ENCODE measurements around the gene MALRD1.

MALRD1 gene

DNA sequence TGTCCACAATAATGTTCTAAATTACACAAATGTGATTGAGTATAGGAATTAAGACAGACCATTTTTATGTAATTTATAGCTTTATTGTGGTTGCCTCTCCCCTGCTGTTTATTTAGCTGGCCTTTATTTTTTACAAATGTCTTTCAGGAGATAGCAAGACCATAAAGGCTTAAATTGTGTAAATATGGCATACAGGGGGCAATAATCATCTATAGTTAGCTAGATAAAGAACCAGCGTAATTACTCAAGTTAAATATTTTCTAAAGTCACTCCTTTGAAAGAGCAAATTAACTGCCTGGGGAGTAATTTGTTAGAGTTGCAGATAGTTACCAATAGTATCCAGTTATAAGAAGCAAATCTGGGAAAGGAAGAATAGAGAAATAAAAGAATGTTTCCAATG is at the start of gene MALRD1:
TSS of gene MALRD1 (plus strand) at position 313 of the 400 bp plus-strand sequence. CDS start 138 bp downstream, outside the sequence.
- no peak for DNase-seq

DNA sequence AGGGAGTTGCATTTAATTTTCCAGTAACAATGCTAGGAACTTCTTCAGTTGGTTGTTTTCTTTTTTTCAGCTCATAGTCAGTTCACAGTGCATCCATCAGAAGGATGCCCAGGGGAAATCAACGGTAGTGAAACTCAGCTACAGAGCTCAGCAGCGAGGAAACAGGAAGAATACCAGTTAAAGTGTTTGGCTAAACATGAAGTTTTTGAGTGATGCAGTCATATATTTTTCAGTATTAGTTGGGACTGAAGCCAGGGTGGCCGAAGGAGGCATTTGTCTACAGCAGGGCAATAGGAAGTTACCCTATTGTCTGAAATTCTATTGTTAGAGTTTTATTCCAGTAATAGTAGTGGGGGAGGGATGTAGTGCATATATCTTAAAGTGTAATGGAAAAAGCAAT is 45.3 kb upstream of the MALRD1 start:
- DNase-seq = no peak

DNA sequence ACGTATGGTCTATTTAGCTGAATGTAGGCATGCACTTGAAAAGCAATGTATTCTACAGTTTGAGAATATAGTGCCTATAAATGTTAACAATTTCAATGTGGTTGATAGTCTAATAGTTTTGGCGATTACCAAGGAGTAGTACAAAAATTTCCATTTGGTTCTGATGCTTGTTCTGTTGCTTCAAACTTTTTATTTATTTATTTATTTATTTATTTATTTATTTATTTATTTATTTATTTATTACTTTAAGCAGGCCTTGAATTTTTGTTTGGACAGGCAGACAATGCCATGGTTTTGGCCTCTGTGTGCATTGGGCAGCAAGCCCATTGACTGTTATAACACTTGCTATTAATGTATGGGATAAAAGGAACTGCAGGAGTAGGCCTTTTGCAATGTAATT is 36.5 kb upstream of the MALRD1 start:
- DNase-seq = no peak

DNA sequence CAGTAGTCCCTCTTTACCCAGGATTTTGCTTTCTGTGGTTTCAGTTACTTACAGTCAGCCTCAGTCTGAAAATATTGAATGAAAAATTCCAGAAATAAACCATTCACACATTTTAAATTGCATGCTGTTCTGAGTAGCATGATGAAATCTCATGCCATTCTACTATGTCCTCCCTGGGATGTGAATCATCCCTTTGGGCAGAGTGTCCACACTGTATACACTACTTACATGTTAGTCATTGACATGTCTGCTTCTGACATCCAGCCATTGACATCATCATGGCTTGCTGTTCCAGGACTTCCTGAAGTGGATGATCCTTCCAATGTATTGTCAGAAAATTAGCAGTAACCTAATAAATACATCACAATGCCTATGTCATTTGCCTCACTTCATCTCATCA is 34.6 kb upstream of the MALRD1 start:
- DNase-seq = no peak

DNA sequence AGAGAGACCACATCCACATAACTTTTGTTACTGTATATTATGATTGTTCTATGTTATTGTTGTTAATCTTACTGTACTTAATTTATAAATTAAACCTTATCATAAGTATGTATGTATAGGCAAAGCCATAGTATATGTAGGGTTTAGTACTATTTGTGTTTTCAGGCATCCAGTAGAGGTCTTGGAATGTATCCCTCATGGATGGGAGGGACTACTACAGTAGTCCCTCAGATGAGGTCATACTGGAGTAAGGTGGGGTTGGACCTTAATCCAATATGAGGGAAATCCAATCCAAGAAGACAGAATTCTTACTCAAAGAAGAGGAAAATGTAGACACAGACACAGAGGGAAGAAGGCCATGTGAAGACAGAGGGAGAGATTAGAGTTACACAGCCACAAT is 34.1 kb upstream of the MALRD1 start:
- no peak for DNase-seq

DNA sequence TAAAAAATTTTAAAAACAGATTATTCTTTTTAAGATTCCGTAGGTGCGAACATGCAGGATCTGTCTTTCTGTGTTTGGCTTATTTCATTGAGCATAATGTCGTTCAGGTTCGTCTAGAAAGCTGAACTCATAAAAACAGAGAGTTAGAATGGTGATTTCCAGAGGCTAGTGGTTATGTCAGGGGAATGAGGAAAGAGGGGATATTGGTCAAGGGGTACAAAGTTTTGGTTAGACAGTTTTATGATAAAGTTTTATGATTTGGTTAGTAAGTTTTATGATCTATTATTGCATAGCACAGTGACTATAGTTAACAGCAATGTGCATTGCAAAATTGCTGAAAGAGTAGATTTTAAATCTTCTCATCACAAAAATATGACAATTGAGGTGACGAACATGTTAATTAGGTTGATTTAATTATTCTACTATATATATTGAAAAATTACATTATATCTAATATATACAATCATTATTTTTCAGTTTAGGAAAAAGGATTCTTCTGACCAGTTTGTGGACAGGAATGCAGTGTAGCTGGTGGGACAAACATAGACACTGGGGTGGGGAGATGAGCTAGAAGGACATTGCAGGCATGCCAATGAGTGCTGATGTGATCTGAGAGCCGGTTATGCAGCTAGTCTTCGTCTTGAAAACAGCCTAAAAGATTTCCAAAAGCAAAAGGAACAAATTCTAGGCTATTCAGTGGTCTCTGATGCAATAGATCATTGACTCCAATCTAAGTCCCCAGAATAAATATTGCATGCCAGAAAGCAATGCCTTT is 31.3 kb upstream of the MALRD1 start:
- DNase-seq = no peak

DNA sequence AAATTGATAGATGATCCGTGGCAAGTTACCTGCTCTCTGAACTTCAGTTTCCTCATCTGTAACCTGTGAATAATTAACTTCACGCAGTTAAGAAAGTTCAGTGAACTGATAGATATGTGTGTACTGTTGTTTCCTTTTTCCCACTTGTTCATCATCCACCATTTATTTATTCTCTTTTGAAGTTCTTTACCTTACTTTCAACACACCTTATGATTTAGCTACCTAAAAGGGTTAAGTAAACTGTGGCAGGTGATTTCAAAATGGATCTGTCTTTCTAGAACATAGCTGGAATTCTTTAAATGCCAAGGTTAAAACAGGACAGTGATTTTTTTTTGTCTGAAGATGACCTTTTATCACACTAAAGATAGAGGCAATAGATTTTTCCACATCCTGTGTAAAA is 27.4 kb upstream of the MALRD1 start:
- DNase-seq = no peak

DNA sequence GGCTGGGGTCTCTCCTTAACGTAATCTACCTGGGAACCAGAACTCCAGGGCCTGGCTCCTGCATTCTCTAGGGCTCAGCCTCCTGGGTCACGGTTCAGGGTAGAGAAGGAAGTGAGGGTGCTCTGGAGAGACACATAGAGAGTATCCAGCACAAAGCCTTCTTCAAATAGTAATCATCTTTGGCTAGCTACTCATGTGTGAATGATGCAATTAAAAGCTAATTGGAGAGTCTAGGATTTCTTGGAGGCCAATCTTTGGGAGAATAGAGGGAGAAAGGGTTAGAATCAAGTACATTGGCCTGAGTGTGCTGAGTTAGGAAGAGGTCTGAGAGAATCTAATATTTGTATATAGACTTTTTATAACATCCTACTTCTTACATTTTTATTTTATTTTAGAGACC is 24.0 kb upstream of the MALRD1 start:
- DNase-seq = no peak

DNA sequence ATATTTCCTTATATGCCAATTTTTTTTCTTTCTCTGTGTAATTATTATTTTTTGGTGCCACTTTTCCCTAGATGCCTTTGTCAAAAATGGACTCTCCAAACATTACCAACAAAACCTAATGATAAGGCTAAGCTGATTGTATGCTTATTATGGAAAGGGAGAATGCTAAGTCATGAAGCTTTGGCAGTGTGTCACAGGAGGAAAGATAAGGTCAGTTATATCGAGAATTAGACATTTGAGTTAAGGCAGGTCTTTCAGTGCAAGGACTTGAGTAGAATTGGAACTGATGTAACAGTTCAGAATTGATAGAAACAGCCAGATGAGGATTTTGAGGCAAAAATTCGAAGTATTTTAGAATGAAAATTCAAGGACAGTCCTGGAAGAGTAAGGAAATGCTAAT is 16.8 kb upstream of the MALRD1 start:
- DNase-seq = no peak

DNA sequence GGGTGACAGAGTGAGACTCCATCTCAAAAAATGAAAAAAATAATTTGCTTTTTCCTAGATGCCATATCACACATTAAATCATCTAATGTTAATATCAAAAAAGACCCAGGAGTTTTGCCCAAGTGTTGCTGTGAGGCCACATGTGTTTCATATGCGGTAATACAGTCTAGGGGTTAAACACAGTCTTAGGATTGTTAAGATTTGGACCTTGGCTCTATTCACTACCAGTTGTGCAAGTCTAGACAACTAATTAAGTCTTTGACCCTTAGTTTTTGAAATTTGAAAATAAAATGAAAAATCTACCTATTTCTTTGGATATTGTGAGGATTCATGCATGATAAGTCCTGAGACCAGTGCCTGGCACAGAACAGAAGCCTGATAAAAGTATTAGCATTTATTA is 14.9 kb upstream of the MALRD1 start:
- DNase-seq = no peak

DNA sequence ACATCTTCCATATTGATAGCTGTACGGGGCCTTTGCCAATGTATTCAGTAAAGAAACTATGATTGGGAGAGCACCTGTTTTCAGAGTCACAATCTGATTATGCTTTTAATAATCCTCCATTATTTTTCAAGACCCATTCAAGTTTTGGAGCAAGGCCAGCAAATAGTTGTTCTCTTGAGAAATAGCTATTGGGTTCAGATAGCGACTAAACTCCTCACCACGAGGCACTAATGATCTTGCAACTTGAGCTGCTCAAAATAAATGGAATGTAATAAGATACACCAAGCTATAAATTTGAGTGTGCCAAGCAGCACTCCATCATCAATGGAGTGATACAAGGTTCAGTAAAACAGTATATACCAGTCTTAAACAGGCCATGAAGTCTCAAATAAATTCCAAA is 7.4 kb upstream of the MALRD1 start:
- no peak for DNase-seq

DNA sequence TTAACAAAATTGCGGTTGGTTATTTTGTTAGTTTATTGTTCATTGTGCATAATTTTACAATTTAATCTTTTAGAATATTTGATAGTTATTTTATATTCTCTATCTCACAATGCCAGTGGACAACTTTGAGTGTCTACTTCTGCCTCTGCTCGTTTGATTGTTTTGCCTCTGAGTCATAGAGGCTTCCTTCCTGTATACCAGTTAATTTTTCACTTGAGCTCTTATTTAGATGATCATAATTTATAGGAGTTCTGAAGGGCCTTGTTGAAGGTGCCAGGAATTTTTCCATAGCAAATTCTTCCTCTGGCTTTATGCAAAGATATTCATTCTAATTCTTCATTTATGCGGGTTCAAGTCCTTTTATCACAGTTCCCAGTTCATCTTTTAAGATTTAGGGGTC is 5.2 kb upstream of the MALRD1 start:
- peak; percentile 11 to 19 for DNase-seq

DNA sequence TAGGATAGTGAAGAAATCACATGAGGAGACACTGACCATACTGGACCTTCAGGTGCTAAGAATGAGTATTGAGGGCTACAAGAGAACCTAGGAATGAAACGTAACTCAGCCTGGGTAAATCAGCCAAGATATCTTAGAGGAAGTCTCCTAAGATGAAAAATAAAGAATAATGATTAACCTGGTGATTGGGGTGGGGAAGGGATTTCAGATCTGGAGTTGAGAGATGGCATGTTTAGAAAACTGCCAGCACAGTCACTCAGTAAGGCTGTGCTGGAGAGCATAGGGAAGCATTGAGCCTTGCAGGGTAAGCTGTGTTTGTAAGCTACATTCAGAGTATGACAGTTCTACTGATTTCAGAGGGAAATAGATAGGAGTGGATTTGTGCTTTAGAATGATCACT is 1.9 kb upstream of the MALRD1 start:
- no peak for DNase-seq

DNA sequence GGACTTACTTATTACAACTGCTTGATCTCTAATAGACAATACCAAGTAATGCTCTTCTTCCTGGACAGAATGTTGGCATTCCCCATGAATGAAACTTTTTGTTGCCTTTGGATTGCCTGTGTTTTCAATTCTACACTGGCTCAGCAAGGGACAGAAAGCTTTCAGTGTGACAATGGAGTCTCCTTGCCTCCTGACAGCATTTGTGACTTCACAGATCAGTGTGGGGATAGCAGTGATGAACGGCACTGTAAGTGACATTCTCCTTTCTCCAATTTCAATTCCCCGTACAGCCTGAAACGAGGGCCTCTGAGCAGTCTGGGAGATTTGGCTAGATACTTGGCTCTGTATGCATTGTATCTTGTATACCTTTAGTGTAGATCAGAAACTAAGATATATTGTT is 290 bp downstream of the MALRD1 start:
- no peak for DNase-seq

DNA sequence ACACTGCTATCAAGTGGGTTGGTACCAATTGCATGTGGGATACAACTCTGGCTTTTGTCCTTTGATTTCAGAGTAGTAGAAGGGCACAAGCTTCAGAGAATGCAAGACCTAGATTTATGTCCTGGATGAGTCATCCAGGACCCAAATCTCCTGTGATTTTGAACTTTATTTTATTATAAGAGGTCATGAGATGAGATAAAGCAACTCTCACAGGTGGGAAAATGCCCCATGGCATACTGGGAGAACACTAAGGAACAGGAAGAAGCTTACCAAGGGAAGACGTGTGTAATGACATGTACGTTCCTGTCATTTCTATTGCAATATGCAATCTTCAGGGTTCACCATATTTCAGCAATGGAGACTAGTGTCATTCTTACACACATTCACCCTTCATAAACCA is 966 bp downstream of the MALRD1 start:
- no peak for DNase-seq

DNA sequence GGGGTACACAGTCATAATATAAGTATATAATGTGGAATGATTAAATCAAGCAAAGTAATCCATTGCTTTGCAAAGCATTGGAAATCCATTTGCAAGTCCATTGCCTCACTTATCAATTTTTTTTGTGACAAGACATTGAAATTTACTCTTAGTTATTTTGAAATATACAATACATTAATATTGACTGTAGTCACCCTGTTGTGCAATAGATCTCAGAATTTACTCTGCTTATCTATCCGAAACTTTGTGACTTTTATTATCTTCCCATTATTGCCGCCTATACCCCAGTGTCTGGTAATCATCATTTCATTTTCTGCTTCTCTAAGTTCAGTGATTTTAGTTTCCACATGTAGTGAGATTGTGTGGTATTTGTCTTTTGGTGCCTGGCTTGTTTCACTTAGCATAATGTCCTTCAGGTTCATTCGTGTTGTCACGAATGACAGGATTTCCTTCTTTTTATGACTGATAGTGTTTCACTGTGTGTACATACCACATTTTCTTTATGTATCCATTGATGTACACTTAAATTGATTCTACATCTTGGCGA is 5.8 kb downstream of the MALRD1 start:
- no peak for DNase-seq

DNA sequence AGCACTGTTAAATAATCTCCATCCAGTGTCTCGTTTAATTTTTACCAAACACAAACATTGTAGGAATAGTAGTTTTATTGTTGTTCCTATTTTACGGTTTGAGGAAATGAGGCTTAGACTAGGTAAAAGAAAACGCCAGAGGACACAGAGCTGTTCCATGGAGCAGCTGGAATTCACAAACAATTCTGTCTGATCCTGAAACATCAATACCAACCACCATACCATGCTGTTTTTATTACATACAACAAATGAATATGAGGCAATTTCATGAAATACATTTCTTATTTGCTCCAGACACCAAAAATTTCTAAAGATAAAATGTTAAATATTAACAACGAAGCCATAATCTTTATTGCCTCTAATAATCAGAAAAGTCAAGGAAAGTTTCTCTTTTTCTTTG is 9.4 kb downstream of the MALRD1 start:
- DNase-seq = no peak

DNA sequence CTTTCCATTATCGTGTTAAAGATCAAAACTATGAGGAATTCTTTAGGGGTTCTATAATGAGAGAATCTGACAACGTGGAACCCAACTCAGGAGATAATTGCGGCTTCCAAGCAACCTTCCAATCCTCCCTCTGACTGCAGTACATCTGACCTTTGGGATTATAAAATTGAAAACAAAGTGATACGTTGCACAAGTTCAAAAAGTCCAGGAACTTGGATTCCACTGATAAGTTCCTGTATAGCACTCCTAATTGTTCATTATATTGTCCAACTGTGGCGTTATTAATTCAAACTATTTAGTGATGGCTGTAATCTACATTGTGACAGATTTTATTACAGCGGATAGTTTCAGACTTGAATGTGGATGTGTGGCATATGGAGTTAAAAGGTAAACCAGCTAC is 15.4 kb downstream of the MALRD1 start:
- DNase-seq = no peak

DNA sequence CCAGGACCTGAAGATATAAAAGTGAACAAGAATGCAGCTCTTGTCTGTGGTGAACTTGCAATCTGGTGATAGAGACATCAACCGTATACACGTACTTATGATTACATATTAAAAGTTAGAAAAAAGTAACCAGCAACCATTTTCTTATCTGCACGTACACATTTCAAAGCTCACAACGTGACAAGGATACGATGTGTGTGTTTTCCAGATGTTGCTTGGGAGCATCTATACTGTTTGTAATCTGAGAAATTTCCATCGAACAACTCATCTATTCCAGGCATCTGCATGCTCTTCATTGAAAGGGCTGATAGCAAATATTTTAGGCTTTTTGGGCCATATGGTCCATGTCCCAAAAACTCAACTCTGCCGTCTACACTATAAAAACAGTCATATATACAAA is 23.3 kb downstream of the MALRD1 start:
- no peak for DNase-seq

DNA sequence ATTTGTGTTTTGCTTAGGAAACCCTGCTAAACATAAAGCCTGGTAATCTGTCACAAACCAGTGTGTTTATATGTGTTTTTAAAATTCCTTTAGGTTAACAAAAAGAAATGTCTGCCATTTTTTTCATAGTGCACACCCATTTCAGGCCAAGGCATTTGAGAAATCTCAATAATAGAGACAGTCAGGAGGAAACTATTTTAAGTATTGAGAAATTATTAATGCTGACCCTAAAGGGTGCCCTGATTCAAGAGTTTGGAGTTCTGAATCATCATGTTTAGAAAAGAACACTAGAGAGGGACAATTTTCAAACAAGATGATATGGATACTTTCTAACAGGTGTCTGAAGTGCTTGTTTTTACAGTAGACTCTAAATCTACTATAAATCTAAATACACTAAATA is 28.7 kb downstream of the MALRD1 start:
- no peak for DNase-seq

DNA sequence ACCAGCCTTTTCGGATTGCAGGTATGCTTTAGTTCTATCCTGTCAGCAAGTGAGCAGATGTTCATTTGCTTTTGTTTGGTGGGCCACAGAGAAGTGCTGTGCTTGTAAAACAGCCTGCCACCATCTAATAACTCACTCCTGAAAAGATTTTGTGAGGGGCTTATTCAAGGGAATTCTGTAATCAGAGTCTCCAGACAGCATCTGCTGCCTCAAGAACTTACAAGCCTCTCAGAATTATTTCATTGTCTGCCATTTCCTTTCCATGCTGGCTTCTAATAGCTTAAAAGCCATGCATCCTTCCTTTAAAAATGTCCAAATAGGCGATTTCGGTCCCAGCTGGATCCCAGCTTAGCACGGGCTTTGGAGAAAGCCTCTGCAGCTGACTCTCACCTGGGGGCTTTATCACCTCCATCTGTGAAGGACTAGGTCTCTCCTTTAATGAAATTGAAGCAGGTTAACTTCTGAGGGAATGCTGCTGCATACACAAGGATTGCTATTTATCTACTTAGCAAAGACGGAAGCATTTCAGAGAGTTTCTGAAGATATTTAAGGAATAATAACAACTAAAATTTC is 48.0 kb downstream of the MALRD1 start:
- DNase-seq = no peak

DNA sequence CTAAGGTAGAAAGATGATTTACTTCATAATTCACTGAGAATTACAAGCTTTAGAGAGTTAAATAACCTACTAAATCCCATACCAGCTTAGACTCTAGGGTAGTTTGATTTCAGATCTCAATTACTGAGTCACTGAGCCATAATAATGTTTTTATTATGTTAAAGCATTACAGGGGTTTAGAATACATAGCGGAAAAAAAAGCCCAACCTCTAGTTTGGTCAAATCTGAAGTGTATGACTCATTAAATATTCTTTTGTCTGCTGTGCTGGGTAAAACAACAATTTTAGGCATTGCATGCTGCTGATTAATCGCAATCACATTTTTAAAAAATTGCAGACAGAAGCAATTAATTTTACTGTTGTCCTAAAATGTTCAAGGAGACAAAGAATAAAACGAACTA is 48.5 kb downstream of the MALRD1 start:
- DNase-seq = no peak

DNA sequence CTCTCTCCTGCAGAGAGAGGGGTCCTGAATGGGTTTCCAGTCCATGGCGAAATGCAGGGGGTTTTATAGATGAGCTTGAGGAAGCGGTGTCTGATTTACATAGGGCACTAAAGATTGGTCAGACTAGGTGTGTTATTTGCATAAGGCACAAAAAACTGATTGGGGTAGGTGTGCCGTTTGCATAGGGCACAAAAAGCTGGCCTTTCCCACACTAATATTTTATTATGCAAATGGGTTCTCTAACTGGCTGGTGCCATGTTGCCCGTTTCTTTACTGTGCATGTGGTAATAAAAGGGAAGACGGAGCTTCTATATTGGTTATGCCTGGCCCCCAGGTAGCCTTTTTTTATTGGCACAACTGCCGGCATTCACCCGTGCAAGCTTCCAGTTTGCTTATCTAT is 50.2 kb downstream of the MALRD1 start:
- DNase-seq = no peak

DNA sequence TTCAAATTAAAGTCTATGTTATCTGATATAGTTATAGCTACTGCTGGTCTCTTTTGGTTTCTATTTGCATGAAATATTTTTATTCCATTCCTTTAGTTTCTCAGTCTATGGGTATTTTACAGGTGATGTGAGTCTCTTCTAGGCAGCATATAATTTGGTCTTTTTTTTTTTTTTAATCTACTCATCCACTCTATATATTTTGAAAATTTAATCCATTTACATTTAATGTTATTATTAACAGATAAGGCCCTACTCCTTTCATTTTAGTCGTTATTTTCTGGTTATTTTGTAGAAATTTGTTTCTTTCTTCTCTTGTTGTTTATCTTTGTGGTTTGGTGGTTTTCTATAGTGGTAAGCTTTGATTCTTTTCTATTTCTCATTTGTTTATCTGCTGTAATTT is 58.8 kb downstream of the MALRD1 start:
- no peak for DNase-seq
